Liver (tissue), 5 donors: ENCODE results near the gene B3GAT3. TPM values are rescaled to one million over a fixed set of nuclear protein-coding genes. Genes with fewer than 3 reads are reported as not detected.

ENCODE experiments used
- polyA plus RNA-seq, 2 donors: library from polyadenylated mRNA; stranded (reverse) in 1 of 2; unstranded in 1 of 2; fragments of 200-250 nt in 1 of 2; fragments of >200 nt in 1 of 2; fragmentation: Nextera tagmentation in 1 of 2; extraction: Ambion mirVana in 1 of 2; gene quantifications; one replicate each; pipeline versions ENCODE4 v1.2.1 to v1.2.3, GENCODE V29; 2013 to 2015
- small RNA-seq: library from RNA; depleted of rRNA; stranded (forward); fragments of <200 nt; gene quantifications from one replicate; pipeline ENCODE3, GENCODE V24; 2014
- total RNA-seq, 2 donors: library from RNA; depleted of rRNA; stranded (reverse); fragments of >200 nt; gene quantifications; one replicate each; pipeline ENCODE4 v1.2.3, GENCODE V29; 2014
- donor health status: healthy.
- donor health status: healthy.
- donor health status: healthy.

Gene B3GAT3
- total and polyA plus RNA-seq, 4 donors = 13.1 to 29.2 (median 17.8) TPM

Small RNAs within 50 kb of the gene (small RNA-seq; reads per million reads assigned to genes)
- gene AP001458.1 (not detected), gene MIR6747 (0.11 reads per million), gene SNORA57 (not detected)

Other genes with a start within 250 kb of the B3GAT3 start
- gene SCGB1A1, start 203.0 kb downstream of the B3GAT3 start, total RNA-seq = not detected
- not detected for gene SCGB1A1, start 203.0 kb downstream of the B3GAT3 start, polyA plus RNA-seq
- gene AHNAK, start 75.2 kb downstream of the B3GAT3 start, total RNA-seq = 100 to 1,000 TPM in 1 of 2 donors, 10 to 100 TPM in 1; 53.6 to 110 TPM
- gene AHNAK, start 75.2 kb downstream of the B3GAT3 start, polyA plus RNA-seq = 10 to 100 TPM; 22.6 to 22.7 TPM
- gene EEF1G, start 48.1 kb downstream of the B3GAT3 start, total RNA-seq = 100 to 1,000 TPM; 373 to 640 TPM
- gene EEF1G, start 48.1 kb downstream of the B3GAT3 start, polyA plus RNA-seq = 100 to 1,000 TPM; 251 to 566 TPM
- 10 to 100 TPM in 1 of 2 donors, 1 to 10 TPM in 1; 5.6 to 12.1 TPM for gene TUT1, start 30.5 kb downstream of the B3GAT3 start, total RNA-seq
- gene TUT1, start 30.5 kb downstream of the B3GAT3 start, polyA plus RNA-seq = 10 to 100 TPM; 15.2 to 15.8 TPM
- gene MTA2, start 20.1 kb downstream of the B3GAT3 start, total RNA-seq = 10 to 100 TPM; 43.1 to 55.3 TPM
- gene MTA2, start 20.1 kb downstream of the B3GAT3 start, polyA plus RNA-seq = 10 to 100 TPM in 1 of 2 donors, 1 to 10 TPM in 1; 4.4 to 21.4 TPM
- gene EML3, start 9.2 kb downstream of the B3GAT3 start, total RNA-seq = 10 to 100 TPM in 1 of 2 donors, 1 to 10 TPM in 1; 6.0 to 17.2 TPM
- 10 to 100 TPM in 1 of 2 donors, 1 to 10 TPM in 1; 9.9 to 19.3 TPM for gene EML3, start 9.2 kb downstream of the B3GAT3 start, polyA plus RNA-seq
- gene ROM1, start 8.7 kb downstream of the B3GAT3 start, total RNA-seq = 1 to 10 TPM in 1 of 2 donors, under 1 TPM in 1; 0.84 to 1.3 TPM
- gene ROM1, start 8.7 kb downstream of the B3GAT3 start, polyA plus RNA-seq = 1 to 10 TPM in 1 of 2 donors, under 1 TPM in 1; 0.86 to 3.9 TPM
- gene GANAB, start 24.6 kb upstream of the B3GAT3 start, total RNA-seq = 100 to 1,000 TPM; 130 to 209 TPM
- 100 to 1,000 TPM in 1 of 2 donors, 10 to 100 TPM in 1; 45.2 to 166 TPM for gene GANAB, start 24.6 kb upstream of the B3GAT3 start, polyA plus RNA-seq
- gene INTS5, start 31.3 kb upstream of the B3GAT3 start, total RNA-seq = 10 to 100 TPM; 12.7 to 17.5 TPM
- 10 to 100 TPM in 1 of 2 donors, 1 to 10 TPM in 1; 6.5 to 14.6 TPM for gene INTS5, start 31.3 kb upstream of the B3GAT3 start, polyA plus RNA-seq
- gene C11orf98, start 43.2 kb upstream of the B3GAT3 start, total RNA-seq = 10 to 100 TPM; 16.5 to 17.7 TPM
- 10 to 100 TPM; 43.8 to 49.9 TPM for gene C11orf98, start 43.2 kb upstream of the B3GAT3 start, polyA plus RNA-seq
- 1 to 10 TPM; 1.8 to 2.5 TPM for gene CSKMT, start 43.3 kb upstream of the B3GAT3 start, total RNA-seq
- 1 to 10 TPM; 2.1 to 2.4 TPM for gene CSKMT, start 43.3 kb upstream of the B3GAT3 start, polyA plus RNA-seq
- gene UQCC3, start 49.7 kb upstream of the B3GAT3 start, total RNA-seq = 1 to 10 TPM; 2.9 to 6.3 TPM
- 10 to 100 TPM in 1 of 2 donors, 1 to 10 TPM in 1; 7.0 to 12.2 TPM for gene UQCC3, start 49.7 kb upstream of the B3GAT3 start, polyA plus RNA-seq
- gene LBHD1, start 50.3 kb upstream of the B3GAT3 start, total RNA-seq = 1 to 10 TPM; 3.5 to 4.4 TPM
- gene LBHD1, start 50.3 kb upstream of the B3GAT3 start, polyA plus RNA-seq = 1 to 10 TPM; 1.6 to 3.4 TPM
- 10 to 100 TPM; 31.4 to 45.5 TPM for gene UBXN1, start 57.1 kb upstream of the B3GAT3 start, total RNA-seq
- 10 to 100 TPM; 36.8 to 45.7 TPM for gene UBXN1, start 57.1 kb upstream of the B3GAT3 start, polyA plus RNA-seq
- gene LRRN4CL, start 67.5 kb upstream of the B3GAT3 start, total RNA-seq = under 1 TPM in 1 of 2 donors, not detected in 1; 0.08 TPM
- under 1 TPM in 1 of 2 donors, not detected in 1; 0.06 TPM for gene LRRN4CL, start 67.5 kb upstream of the B3GAT3 start, polyA plus RNA-seq
- gene BSCL2, start 85.4 kb upstream of the B3GAT3 start, total RNA-seq = 10 to 100 TPM; 15.1 to 23.0 TPM
- 10 to 100 TPM; 34.5 to 40.0 TPM for gene BSCL2, start 85.4 kb upstream of the B3GAT3 start, polyA plus RNA-seq
- under 1 TPM in 1 of 2 donors, not detected in 1; 0.19 TPM for gene GNG3, start 85.7 kb upstream of the B3GAT3 start, total RNA-seq
- not detected for gene GNG3, start 85.7 kb upstream of the B3GAT3 start, polyA plus RNA-seq
- 10 to 100 TPM; 14.0 to 17.0 TPM for gene HNRNPUL2, start 105.5 kb upstream of the B3GAT3 start, total RNA-seq
- gene HNRNPUL2, start 105.5 kb upstream of the B3GAT3 start, polyA plus RNA-seq = 10 to 100 TPM in 1 of 2 donors, 1 to 10 TPM in 1; 1.3 to 12.0 TPM
- gene TTC9C, start 106.5 kb upstream of the B3GAT3 start, total RNA-seq = 10 to 100 TPM; 12.0 to 16.1 TPM
- gene TTC9C, start 106.5 kb upstream of the B3GAT3 start, polyA plus RNA-seq = 10 to 100 TPM in 1 of 2 donors, 1 to 10 TPM in 1; 10.0 to 14.0 TPM
- 1 to 10 TPM; 5.9 to 6.4 TPM for gene ZBTB3, start 132.2 kb upstream of the B3GAT3 start, total RNA-seq
- 1 to 10 TPM; 1.5 to 2.6 TPM for gene ZBTB3, start 132.2 kb upstream of the B3GAT3 start, polyA plus RNA-seq
- gene POLR2G, start 139.6 kb upstream of the B3GAT3 start, total RNA-seq = 10 to 100 TPM; 21.9 to 29.0 TPM
- 10 to 100 TPM; 42.4 to 46.9 TPM for gene POLR2G, start 139.6 kb upstream of the B3GAT3 start, polyA plus RNA-seq
- gene TAF6L, start 149.4 kb upstream of the B3GAT3 start, total RNA-seq = 10 to 100 TPM in 1 of 2 donors, 1 to 10 TPM in 1; 8.5 to 25.2 TPM
- 10 to 100 TPM in 1 of 2 donors, 1 to 10 TPM in 1; 5.8 to 12.8 TPM for gene TAF6L, start 149.4 kb upstream of the B3GAT3 start, polyA plus RNA-seq
- 10 to 100 TPM; 21.1 to 28.4 TPM for gene TMEM179B, start 165.4 kb upstream of the B3GAT3 start, total RNA-seq
- 10 to 100 TPM; 37.0 to 81.4 TPM for gene TMEM179B, start 165.4 kb upstream of the B3GAT3 start, polyA plus RNA-seq
- 10 to 100 TPM in 1 of 2 donors, 1 to 10 TPM in 1; 9.2 to 11.8 TPM for gene TMEM223, start 170.0 kb upstream of the B3GAT3 start, total RNA-seq
- 10 to 100 TPM; 14.2 to 23.8 TPM for gene TMEM223, start 170.0 kb upstream of the B3GAT3 start, polyA plus RNA-seq
- 10 to 100 TPM; 17.3 to 38.3 TPM for gene NXF1, start 183.5 kb upstream of the B3GAT3 start, total RNA-seq
- 10 to 100 TPM; 30.3 to 35.1 TPM for gene NXF1, start 183.5 kb upstream of the B3GAT3 start, polyA plus RNA-seq
- 10 to 100 TPM; 22.4 to 34.1 TPM for gene STX5, start 210.1 kb upstream of the B3GAT3 start, total RNA-seq
- gene STX5, start 210.1 kb upstream of the B3GAT3 start, polyA plus RNA-seq = 10 to 100 TPM; 13.6 to 29.8 TPM
- gene TEX54, start 210.9 kb upstream of the B3GAT3 start, total RNA-seq = not detected
- gene TEX54, start 210.9 kb upstream of the B3GAT3 start, polyA plus RNA-seq = 1 to 10 TPM in 1 of 2 donors, not detected in 1; 1.6 TPM
- 10 to 100 TPM; 17.1 to 21.5 TPM for gene WDR74, start 217.6 kb upstream of the B3GAT3 start, total RNA-seq
- gene WDR74, start 217.6 kb upstream of the B3GAT3 start, polyA plus RNA-seq = 10 to 100 TPM; 19.6 to 22.5 TPM